ENCODE results near the gene TENM3.

DNA sequence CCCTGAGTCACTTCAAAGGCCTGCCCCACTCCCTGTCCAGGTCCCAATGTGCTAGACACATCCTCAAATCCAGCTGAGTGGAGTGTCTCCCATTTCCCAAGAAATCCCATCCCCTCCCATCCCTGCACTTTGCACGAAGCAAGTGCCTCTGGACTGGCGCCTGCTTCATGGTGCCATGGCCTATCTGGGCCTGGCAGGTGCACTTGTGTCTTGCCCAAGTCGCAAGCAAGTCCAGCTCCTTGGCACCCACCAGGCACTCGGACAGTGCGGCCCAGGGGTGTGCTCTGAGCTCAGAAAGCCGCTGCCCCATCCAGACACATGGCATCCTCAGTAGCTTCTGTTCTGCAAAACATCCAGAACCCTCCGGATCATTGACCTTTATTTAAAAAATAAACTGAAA lies 576.5 kb downstream of the TENM3 start:
- TF ChIP-seq, protein P1, sequence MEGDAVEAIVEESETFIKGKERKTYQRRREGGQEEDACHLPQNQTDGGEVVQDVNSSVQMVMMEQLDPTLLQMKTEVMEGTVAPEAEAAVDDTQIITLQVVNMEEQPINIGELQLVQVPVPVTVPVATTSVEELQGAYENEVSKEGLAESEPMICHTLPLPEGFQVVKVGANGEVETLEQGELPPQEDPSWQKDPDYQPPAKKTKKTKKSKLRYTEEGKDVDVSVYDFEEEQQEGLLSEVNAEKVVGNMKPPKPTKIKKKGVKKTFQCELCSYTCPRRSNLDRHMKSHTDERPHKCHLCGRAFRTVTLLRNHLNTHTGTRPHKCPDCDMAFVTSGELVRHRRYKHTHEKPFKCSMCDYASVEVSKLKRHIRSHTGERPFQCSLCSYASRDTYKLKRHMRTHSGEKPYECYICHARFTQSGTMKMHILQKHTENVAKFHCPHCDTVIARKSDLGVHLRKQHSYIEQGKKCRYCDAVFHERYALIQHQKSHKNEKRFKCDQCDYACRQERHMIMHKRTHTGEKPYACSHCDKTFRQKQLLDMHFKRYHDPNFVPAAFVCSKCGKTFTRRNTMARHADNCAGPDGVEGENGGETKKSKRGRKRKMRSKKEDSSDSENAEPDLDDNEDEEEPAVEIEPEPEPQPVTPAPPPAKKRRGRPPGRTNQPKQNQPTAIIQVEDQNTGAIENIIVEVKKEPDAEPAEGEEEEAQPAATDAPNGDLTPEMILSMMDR (conservative IDR thresholded peaks at IDR 0.05; ENCODE audit: low read depth, low read length), result no peak
- TF ChIP-seq EZH2 (IDR thresholded peaks at IDR 0.05; ENCODE audit: low read length, unreplicated experiment), result no peak
